KMS-11 (cell line): ENCODE measurements around the gene WNT9A.

Experiments used
- H2AFZ ChIP-seq: fragments of 200-600 bp; sonication (generic); 2 replicates; pipeline ENCODE4 v1.6.1; 2016; ENCODE audit warnings: antibody characterized with exemption, mixed run types, low read depth
- H3K27ac ChIP-seq: fragments of 200-600 bp; sonication (generic); 2 replicates; pipeline ENCODE4 v1.6.1; 2016; ENCODE audit warnings: mild to moderate bottlenecking, mixed run types
- H3K27me3 ChIP-seq: fragments of 200-600 bp; sonication (generic); 2 replicates; pipeline ENCODE4 v1.6.1; 2017; ENCODE audit warnings: mild to moderate bottlenecking, low read depth, mixed run types, moderate library complexity; ENCODE audit not compliant: insufficient read depth
- H3K36me3 ChIP-seq: fragments of 200-600 bp; sonication (generic); 2 replicates; pipeline ENCODE4 v1.6.1; 2017; ENCODE audit warnings: mild to moderate bottlenecking, mixed run types; ENCODE audit not compliant: insufficient read depth
- H3K4me1 ChIP-seq: fragments of 200-600 bp; sonication (generic); 2 replicates; pipeline ENCODE4 v1.6.1; 2016; ENCODE audit warnings: mild to moderate bottlenecking, low read depth, mixed run types; ENCODE audit not compliant: poor library complexity, severe bottlenecking
- H3K4me2 ChIP-seq: fragments of 200-600 bp; sonication (generic); 2 replicates; pipeline ENCODE4 v1.7.0; 2016; ENCODE audit warnings: mild to moderate bottlenecking, mixed run types
- H3K4me3 ChIP-seq: fragments of 200-600 bp; sonication (generic); IDR thresholded peaks from 2 replicates; pipeline ENCODE4 v1.6.1; 2017; ENCODE audit warnings: low read depth, low read length, mixed read lengths; ENCODE audit not compliant: insufficient read depth
- H3K79me2 ChIP-seq: fragments of 200-600 bp; sonication (generic); 2 replicates; pipeline ENCODE4 v1.6.1; 2016; ENCODE audit warnings: low read depth, mixed run types; ENCODE audit not compliant: insufficient read depth
- H3K9ac ChIP-seq: fragments of 200-600 bp; sonication (generic); 2 replicates; pipeline ENCODE4 v1.6.1; 2016; ENCODE audit warnings: mild to moderate bottlenecking, mixed run types
- H4K20me1 ChIP-seq: fragments of 200-600 bp; sonication (generic); 2 replicates; pipeline ENCODE4 v1.6.1; 2016; ENCODE audit warnings: mild to moderate bottlenecking, mixed run types; ENCODE audit not compliant: insufficient read depth
- TF ChIP-seq, protein P1 (sequence below): fragments of 200-600 bp; sonication (generic); conservative IDR thresholded peaks from 2 replicates; pipeline ENCODE4 v1.6.1; 2017; ENCODE audit warnings: low read depth, mild to moderate bottlenecking, antibody characterized with exemption, low read length, moderate library complexity, mixed read lengths

WNT9A gene

GRCh38 chr1:227901239-227901905 is 46.4 kb downstream of the WNT9A start:
- Histone ChIP-seq H3K4me2 (no peak overlapping the region), H3K79me2 (no peaks in the 10 kb centered on the region), H3K36me3 (no peaks in the 10 kb centered on the region), H3K4me1 (no peaks in the 10 kb centered on the region), H2AFZ (no peak overlapping the region), H3K27me3 (peaks cover 2% of the 10 kb centered on the region; the same call in 1 of the 2 replicates), H3K4me3 (no peak overlapping the region), H3K27ac (no peak overlapping the region), H3K9ac (no peak overlapping the region), H4K20me1 (no peaks in the 10 kb centered on the region)
- TF ChIP-seq, protein P1, sequence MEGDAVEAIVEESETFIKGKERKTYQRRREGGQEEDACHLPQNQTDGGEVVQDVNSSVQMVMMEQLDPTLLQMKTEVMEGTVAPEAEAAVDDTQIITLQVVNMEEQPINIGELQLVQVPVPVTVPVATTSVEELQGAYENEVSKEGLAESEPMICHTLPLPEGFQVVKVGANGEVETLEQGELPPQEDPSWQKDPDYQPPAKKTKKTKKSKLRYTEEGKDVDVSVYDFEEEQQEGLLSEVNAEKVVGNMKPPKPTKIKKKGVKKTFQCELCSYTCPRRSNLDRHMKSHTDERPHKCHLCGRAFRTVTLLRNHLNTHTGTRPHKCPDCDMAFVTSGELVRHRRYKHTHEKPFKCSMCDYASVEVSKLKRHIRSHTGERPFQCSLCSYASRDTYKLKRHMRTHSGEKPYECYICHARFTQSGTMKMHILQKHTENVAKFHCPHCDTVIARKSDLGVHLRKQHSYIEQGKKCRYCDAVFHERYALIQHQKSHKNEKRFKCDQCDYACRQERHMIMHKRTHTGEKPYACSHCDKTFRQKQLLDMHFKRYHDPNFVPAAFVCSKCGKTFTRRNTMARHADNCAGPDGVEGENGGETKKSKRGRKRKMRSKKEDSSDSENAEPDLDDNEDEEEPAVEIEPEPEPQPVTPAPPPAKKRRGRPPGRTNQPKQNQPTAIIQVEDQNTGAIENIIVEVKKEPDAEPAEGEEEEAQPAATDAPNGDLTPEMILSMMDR, result no peak

GRCh38 chr1:227900571-227901051 is 47.1 kb downstream of the WNT9A start:
- no peak overlapping the region for H3K9ac ChIP-seq
- no peaks in the 10 kb centered on the region for H4K20me1 ChIP-seq
- no peaks in the 10 kb centered on the region for H3K4me1 ChIP-seq
- H2AFZ ChIP-seq, result no peak overlapping the region
- peaks cover 2% of the 10 kb centered on the region; the same call in 1 of the 2 replicates for H3K27me3 ChIP-seq
- no peak overlapping the region for H3K4me3 ChIP-seq
- H3K36me3 ChIP-seq, result no peaks in the 10 kb centered on the region
- TF ChIP-seq, protein P1, result no peak
- H3K79me2 ChIP-seq, result no peaks in the 10 kb centered on the region
- H3K27ac ChIP-seq, result no peak overlapping the region
- H3K4me2 ChIP-seq, result no peak overlapping the region

DNA sequence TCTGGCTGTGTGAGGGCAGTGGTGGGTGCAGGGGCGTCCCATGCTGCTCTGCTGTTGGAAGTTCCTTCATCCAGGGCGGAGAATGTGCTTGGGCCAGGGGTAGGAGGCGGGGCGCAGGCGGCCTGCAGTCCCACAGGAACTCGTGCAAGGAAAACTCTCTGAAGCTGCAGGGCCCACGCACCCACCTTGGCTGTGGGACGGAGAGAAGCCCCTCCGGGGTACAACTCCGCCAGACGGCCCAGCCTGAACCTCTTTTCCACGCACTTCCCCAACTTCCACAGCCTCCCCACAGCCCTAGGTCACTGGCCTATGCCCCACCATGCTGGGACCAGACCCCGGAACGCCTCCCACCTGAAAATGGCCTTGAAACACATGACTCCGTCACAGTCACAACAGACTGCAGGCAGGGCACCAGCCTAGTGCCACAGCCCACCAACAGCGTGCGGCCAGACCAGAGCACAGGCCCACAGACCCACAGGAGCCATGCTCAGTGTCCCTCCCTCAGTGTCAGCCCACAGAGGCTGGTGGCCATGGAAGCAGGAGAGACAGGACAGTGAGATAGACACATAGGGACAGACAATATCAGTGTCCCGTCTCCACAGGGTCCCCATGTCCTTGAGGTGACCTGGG is 47.8 kb downstream of the WNT9A start:
- no peaks in the 10 kb centered on the region for H3K79me2 ChIP-seq
- H4K20me1 ChIP-seq, result no peaks in the 10 kb centered on the region
- H3K4me3 ChIP-seq, result no peak overlapping the region
- H2AFZ ChIP-seq, result no peak overlapping the region; the same call in 1 of the 2 replicates
- H3K36me3 ChIP-seq, result no peaks in the 10 kb centered on the region
- H3K4me1 ChIP-seq, result no peaks in the 10 kb centered on the region
- H3K4me2 ChIP-seq, result no peak overlapping the region
- H3K27ac ChIP-seq, result no peak overlapping the region
- no peak overlapping the region for H3K9ac ChIP-seq
- TF ChIP-seq, protein P1, result no peak
- H3K27me3 ChIP-seq, result peaks cover 2% of the 10 kb centered on the region; the same call in 1 of the 2 replicates

DNA sequence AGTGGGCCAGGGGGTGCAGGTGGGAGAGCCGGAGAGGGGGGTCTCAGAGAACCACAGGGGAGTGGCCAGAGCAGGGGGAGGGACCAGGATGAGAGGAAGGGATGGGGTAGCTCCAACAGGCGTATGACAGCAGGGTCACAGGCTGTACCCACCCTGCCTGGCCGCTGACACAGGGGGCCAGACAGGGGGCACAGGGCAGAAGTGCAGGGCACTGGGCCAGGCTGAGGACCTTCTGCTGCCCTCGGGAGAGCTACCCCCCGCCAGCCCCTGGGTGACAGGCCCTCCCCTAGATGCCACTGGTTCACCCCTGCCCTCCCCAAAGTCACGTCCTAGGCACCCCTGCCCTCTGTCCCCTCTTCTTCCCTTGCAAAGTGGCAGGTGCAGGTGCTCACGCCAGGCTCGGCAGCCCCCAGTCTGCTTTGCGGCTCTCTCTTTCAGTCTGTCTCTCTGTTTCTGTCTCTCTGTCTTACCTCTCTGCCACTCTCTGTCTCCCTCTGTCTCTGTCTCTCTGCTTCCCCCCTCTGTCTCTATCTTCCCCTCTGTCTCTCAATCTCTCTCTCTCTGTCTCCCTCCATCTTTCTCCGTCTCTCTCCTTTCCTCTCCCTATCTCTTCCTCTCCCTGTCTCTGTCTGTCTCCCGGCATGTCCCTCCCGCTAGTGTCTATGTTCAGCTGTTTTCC is 48.5 kb downstream of the WNT9A start:
- no peak overlapping the region for H3K4me3 ChIP-seq
- no peak overlapping the region; the same call in 1 of the 2 replicates for H2AFZ ChIP-seq
- H3K27me3 ChIP-seq, result peaks cover 2% of the 10 kb centered on the region; the same call in 1 of the 2 replicates
- no peak overlapping the region for H3K9ac ChIP-seq
- H3K27ac ChIP-seq, result no peak overlapping the region
- TF ChIP-seq, protein P1, result no peak
- no peak overlapping the region for H3K4me2 ChIP-seq
- no peaks in the 10 kb centered on the region for H3K4me1 ChIP-seq
- H3K36me3 ChIP-seq, result no peaks in the 10 kb centered on the region
- H4K20me1 ChIP-seq, result no peaks in the 10 kb centered on the region
- no peaks in the 10 kb centered on the region for H3K79me2 ChIP-seq
